ENCODE measurements around the gene CRTAC1. TPM values are rescaled to one million over a fixed set of nuclear protein-coding genes. Genes with fewer than 3 reads are reported as not detected.

The CRTAC1 gene
- total and polyA plus RNA-seq, 4 donors = 0.14 to 0.33 (median 0.26) TPM

DNA sequence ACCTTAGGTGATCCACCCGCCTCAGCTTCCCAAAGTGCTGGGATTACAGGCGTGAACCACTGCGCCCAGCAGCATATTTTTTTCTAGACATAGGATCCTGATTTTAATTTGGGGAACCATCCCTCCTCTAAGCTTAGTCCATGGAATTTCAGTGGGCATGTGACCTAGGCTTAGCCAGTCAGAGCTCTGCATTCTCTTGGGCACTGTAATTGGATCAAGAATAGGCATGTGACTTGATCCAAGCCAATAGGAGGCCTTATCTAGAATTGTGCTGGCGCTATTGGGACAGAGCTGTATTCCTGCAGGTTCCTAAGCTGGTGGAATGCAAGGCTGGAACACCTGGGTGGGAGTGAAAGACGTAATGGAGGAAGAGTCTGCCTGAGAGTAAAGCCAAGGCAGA, 36.7 kb upstream of the CRTAC1 start:
- Histone ChIP-seq H3K27me3 (ENCODE audit: control insufficient read depth in 4 of 4, insufficient read depth in 4 of 4, low read length in 3 of 4) (peaks cover 0 to 5% (median 0%) of the 10 kb centered on the region in 4 donors), H3K9ac (ENCODE audit: low read depth in 1 of 2, low read length in 2 of 2) (no peak overlapping the region), H3K27ac (ENCODE audit: low read depth in 1 of 2, low read length in 2 of 2) (no peak overlapping the region), H3K36me3 (ENCODE audit: control insufficient read depth in 4 of 4, insufficient read depth in 3 of 4, low read depth in 1 of 4, low read length in 3 of 4) (no peaks in the 10 kb centered on the region), H3K9me3 (ENCODE audit: control insufficient read depth in 4 of 4, low read length in 3 of 4) (no peaks in the 10 kb centered on the region), H3K4me3 (ENCODE audit: low read depth in 1 of 3, low read length in 3 of 3) (no peak overlapping the region), H3K4me1 (ENCODE audit: control insufficient read depth in 4 of 4, insufficient read depth in 4 of 4, low read length in 3 of 4) (no peaks in the 10 kb centered on the region)
- DNase-seq (ENCODE audit: low spot score) = no peak
- TF ChIP-seq NR2F2 (IDR thresholded peaks at IDR 0.05) (no peak), RAD21 (IDR thresholded peaks at IDR 0.05) (no peak), YY1 (IDR thresholded peaks at IDR 0.05) (no peak), HNF4A (conservative IDR thresholded peaks at IDR 0.05) (no peak), JUND (IDR thresholded peaks at IDR 0.05) (no peak), SP1 (IDR thresholded peaks at IDR 0.05) (no peak), REST (IDR thresholded peaks at IDR 0.05) (no peak), TAF1 (conservative IDR thresholded peaks at IDR 0.05) (no peak), RXRA (IDR thresholded peaks at IDR 0.05) (no peak), EGR1 (IDR thresholded peaks at IDR 0.05; ENCODE audit: low read depth in 2 of 2) (no peak), FOXA2 (IDR thresholded peaks at IDR 0.05) (no peak), HNF4G (IDR thresholded peaks at IDR 0.05) (no peak), MAX (IDR thresholded peaks at IDR 0.05) (no peak)
- TF ChIP-seq, protein P1, sequence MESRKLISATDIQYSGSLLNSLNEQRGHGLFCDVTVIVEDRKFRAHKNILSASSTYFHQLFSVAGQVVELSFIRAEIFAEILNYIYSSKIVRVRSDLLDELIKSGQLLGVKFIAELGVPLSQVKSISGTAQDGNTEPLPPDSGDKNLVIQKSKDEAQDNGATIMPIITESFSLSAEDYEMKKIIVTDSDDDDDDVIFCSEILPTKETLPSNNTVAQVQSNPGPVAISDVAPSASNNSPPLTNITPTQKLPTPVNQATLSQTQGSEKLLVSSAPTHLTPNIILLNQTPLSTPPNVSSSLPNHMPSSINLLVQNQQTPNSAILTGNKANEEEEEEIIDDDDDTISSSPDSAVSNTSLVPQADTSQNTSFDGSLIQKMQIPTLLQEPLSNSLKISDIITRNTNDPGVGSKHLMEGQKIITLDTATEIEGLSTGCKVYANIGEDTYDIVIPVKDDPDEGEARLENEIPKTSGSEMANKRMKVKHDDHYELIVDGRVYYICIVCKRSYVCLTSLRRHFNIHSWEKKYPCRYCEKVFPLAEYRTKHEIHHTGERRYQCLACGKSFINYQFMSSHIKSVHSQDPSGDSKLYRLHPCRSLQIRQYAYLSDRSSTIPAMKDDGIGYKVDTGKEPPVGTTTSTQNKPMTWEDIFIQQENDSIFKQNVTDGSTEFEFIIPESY (IDR thresholded peaks at IDR 0.05) = no peak
- TF ChIP-seq, protein P2, sequence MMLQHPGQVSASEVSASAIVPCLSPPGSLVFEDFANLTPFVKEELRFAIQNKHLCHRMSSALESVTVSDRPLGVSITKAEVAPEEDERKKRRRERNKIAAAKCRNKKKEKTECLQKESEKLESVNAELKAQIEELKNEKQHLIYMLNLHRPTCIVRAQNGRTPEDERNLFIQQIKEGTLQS (IDR thresholded peaks at IDR 0.05) = no peak
- TF ChIP-seq, protein P3, sequence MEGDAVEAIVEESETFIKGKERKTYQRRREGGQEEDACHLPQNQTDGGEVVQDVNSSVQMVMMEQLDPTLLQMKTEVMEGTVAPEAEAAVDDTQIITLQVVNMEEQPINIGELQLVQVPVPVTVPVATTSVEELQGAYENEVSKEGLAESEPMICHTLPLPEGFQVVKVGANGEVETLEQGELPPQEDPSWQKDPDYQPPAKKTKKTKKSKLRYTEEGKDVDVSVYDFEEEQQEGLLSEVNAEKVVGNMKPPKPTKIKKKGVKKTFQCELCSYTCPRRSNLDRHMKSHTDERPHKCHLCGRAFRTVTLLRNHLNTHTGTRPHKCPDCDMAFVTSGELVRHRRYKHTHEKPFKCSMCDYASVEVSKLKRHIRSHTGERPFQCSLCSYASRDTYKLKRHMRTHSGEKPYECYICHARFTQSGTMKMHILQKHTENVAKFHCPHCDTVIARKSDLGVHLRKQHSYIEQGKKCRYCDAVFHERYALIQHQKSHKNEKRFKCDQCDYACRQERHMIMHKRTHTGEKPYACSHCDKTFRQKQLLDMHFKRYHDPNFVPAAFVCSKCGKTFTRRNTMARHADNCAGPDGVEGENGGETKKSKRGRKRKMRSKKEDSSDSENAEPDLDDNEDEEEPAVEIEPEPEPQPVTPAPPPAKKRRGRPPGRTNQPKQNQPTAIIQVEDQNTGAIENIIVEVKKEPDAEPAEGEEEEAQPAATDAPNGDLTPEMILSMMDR (IDR thresholded peaks at IDR 0.05; ENCODE audit: low read depth, low read length, missing input control) = no peak
- WGBS = 69% methylated on average over 5 of the region's 5 CpGs

DNA sequence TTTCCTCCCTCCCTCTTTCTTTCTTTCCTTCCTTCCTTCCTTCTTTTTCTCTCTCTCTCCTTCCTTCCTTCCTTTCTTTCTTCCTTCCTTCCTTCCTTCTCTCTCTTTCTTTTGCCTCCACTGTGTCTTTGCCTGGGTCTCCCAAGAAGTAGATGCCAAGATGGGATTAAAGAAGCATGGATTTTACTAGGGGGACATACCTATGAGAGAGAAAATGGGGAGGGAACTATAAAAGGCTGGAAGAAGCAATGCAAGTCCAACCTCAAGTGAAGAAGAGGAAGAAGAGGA, 33.3 kb upstream of the CRTAC1 start:
- H3K36me3 ChIP-seq (ENCODE audit: control insufficient read depth in 4 of 4, insufficient read depth in 3 of 4, low read depth in 1 of 4, low read length in 3 of 4) = no peaks in the 10 kb centered on the region
- no peak for DNase-seq (ENCODE audit: low spot score)
- no peak overlapping the region for H3K9ac ChIP-seq (ENCODE audit: low read depth in 1 of 2, low read length in 2 of 2)
- H3K27ac ChIP-seq (ENCODE audit: low read depth in 1 of 2, low read length in 2 of 2) = no peak overlapping the region
- H3K27me3 ChIP-seq (ENCODE audit: control insufficient read depth in 4 of 4, insufficient read depth in 4 of 4, low read length in 3 of 4) = peaks cover 0 to 5% (median 0%) of the 10 kb centered on the region in 4 donors
- H3K9me3 ChIP-seq (ENCODE audit: control insufficient read depth in 4 of 4, low read length in 3 of 4) = no peaks in the 10 kb centered on the region
- no peak overlapping the region for H3K4me3 ChIP-seq (ENCODE audit: low read depth in 1 of 3, low read length in 3 of 3)
- H3K4me1 ChIP-seq (ENCODE audit: control insufficient read depth in 4 of 4, insufficient read depth in 4 of 4, low read length in 3 of 4) = peaks cover 0 to 1% (median under 1%) of the 10 kb centered on the region in 4 donors
- TF ChIP-seq FOXA1 (IDR thresholded peaks at IDR 0.05) (no peak), GABPA (IDR thresholded peaks at IDR 0.05 in 1 of 2, conservative IDR thresholded peaks at IDR 0.05 in 1 of 2) (no peak), RAD21 (IDR thresholded peaks at IDR 0.05) (no peak), EGR1 (IDR thresholded peaks at IDR 0.05; ENCODE audit: low read depth in 2 of 2) (no peak), FOXA2 (IDR thresholded peaks at IDR 0.05) (no peak), REST (IDR thresholded peaks at IDR 0.05) (no peak)
- TF ChIP-seq, protein P3 (IDR thresholded peaks at IDR 0.05; ENCODE audit: low read depth, low read length, missing input control) = no peak
- TF ChIP-seq, protein P2 (IDR thresholded peaks at IDR 0.05) = no peak

Data from liver (tissue), 9 donors.